Measurements from ENCODE around the gene ASB7.

- TF ChIP-seq CTCF (conservative IDR thresholded peaks at IDR 0.05 in 1 of 2, IDR thresholded peaks at IDR 0.05 in 1 of 2; ENCODE audit: low read depth in 1 of 2, low read length in 2 of 2) (no peak), EZH2 (IDR thresholded peaks at IDR 0.05; ENCODE audit: low read length, missing control alignments) (no peak)
Measured at GRCh38 chr15:100553468-100553867, 48.9 kb upstream of the ASB7 start.
